Pons (tissue), 1 donor: ENCODE data around the gene GRID1.

Source experiments
- DNase-seq: peaks from one replicate; pipeline ENCODE4 v3.0.0-alpha.2; 2016; ENCODE audit warnings: low spot score

GRID1 gene

DNA sequence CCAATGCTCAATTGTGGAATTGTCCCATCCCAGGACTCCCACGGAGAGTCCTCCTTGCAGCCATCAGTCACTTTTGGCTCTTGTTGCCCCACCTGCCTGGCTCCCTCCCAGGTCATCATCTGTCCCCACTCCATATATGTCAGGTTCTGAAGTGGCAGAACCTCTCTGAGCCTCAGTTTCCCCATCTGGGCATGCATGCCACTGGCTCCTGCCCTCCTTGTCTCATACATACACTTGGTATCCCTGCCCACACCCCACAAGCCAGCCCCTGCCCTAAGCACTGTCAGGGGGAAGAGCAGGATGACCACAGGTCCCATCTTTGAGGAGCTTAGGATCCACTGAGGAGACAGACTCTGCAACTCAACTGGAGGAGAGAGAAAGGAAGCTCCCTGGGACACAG is 156.9 kb downstream of the GRID1 start:
- no peak for DNase-seq

DNA sequence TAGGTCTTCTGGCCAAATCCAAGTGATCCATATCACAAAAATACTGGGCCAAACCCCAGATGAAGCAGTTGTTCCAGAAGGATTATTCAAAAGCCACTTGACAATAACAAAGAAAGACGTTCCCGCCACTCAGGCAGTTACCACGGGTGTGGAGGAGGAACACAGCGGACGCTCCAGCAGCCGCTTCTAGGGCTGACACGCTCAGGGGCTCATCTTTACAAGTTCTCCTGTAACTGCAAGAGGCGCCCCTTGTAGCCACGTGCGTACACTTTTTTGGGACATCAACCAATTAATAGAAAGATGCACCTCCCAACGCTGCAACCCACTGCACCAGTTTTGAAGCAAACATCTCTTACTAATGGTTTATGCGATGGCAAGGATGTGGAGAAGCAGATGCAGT is 159.4 kb downstream of the GRID1 start:
- no peak for DNase-seq

DNA sequence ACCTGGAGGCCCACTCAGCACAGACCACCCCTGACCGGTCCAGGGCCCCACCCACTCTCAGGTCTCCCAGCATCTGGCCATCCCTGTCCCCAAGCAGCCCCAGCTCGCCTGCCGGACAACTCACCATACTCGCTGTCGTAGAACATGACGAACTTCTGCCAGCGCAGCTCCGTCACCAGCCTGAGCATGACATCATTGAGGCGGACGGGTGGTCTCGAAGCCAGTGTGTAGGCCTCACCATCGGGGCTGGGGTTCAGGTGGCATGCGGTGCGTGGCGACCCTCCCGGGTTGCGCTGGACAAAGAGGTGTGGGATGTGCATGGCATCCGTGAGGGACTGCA is 160.4 kb downstream of the GRID1 start:
- DNase-seq: no peak

- DNase-seq: no peak
These were observed 161.0 kb downstream of the GRID1 start for GRCh38 chr10:86205306-86206239.

DNA sequence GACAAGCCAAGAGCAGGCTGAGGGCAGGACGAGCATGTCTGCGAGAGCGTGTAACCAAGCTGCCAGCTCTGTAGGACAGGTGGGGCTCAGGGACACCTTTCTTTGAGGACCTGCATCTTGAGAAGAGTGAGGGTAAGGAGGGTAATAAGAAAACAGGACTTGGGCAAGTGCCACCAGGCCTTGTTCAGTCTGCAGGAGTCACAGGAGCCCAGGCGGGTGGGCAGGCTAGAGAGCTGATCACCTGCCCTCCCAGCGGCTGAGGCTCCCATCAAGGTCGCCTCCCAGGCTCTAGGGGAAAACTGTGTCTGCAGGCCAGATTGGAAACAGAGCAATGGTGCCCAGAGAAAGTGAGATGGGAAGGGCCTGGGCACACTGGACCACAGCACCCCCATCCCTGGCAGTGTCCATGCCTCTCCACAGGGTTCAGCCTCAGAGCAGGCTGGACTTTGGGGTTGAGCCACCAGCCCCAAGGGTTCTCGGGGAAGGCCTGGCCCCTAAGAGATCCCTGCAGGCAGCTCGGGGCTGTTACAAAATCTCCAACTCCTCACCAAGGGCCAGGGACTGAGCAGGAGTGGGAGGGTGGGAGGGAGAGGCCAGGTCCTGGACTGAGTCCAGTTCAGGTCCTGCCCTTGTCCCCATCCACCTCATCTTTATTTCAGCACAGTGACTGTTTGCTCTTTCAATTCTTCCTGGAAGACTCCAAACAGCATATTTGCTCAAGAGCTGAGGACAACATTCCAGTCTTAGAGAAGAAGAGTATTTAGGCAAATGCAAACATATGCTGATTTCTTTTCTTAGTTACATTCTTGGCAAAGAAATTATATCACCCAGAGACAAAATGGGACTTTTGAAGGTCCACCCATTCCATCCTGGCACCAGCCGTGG is 161.9 kb downstream of the GRID1 start:
- no peak for DNase-seq

- DNase-seq: no peak
These were observed 163.3 kb downstream of the GRID1 start for GRCh38 chr10:86203162-86203905.

DNA sequence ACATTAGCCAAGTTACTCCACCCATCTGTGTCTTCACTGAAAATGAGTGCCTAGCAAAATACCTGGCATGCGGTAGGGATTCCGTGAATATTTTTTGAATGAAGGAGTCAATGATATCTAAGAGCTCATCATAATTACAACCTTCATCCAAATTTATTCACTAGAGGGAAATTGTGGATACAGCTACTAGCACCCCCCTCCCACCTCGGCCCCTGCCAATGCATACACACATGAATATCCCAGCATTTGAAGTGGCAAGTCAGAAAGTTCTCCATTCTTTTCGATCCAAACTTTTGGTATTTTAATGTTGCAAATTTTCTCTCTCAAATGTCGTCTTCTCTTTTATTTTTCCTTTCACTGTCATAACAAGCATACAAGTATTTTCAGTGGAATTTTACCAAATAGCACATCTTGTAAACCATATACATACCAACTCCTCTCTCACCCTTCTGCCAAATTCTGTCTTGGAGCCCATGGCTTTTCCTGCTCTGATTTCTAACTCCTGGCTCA is 164.3 kb downstream of the GRID1 start:
- no peak for DNase-seq

- DNase-seq: no peak
These were observed 165.7 kb downstream of the GRID1 start for GRCh38 chr10:86200867-86201266.

DNA sequence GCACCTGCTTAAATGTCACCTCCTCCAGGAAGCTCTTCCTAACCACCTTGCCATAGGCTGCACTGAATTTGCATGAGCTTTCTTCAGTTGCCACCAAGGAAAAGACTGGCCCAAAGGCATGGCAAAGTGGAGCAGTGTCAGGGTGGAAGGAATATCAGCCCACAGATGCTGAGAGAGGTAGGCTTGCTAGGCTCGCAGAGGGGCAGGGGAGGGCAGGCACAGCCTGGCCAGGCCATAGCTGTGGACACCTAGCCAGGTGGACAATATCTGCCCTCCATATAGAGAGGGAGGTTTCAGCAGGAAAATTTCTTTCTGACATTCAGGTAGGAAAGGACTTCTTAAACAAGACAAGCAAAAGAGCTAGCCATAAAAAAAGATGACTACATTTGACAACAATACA is 166.3 kb downstream of the GRID1 start:
- DNase-seq: no peak

DNA sequence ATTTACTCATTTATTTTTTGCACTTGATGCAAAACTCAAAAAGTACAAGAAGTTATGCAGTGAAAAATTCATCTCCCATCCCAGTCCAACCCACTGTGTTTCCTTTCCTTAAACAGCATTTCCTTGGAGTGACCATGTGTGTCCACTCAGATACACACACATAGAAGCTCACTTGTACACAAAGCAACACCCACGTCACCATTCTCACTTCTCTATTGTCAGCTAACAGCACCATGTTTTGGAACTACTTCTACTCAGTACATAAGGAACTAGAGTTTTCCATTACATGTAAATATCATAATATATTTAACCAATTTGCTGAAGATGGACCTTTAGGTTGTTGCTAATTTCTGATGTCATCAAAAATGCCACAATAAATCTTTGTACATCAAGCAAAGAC is 167.6 kb downstream of the GRID1 start:
- no peak for DNase-seq

GRCh38 chr10:86198271-86198670 is 168.3 kb downstream of the GRID1 start:
- DNase-seq: no peak

GRCh38 chr10:86197166-86197790 is 169.3 kb downstream of the GRID1 start:
- DNase-seq: no peak

GRCh38 chr10:86195521-86196157 is 171.0 kb downstream of the GRID1 start:
- no peak for DNase-seq

GRCh38 chr10:86194684-86195083 is 171.9 kb downstream of the GRID1 start:
- DNase-seq: no peak

DNA sequence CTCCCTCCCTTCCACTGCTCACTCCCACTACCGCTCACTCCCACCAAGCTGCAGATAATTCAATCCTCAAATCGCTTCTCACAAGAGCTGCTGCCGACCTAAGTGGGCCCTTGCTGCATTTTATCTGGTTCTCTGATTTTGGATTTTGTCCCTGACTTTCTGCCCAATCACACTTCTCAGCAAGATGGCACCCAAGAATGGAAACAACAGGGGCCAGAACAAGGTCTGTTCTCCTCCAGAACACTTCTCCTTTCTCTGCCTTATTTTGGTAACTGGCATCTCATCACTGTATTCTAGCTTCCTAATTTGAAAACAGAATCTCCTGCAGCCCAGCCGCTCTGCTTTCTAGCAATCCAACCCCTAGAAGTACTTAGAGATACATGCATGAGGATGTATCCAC is 172.8 kb downstream of the GRID1 start:
- no peak for DNase-seq

- no peak for DNase-seq
These were observed 173.9 kb downstream of the GRID1 start for GRCh38 chr10:86192691-86193090.

- no peak for DNase-seq
These were observed 174.4 kb downstream of the GRID1 start for GRCh38 chr10:86192147-86192546.

GRCh38 chr10:86191686-86192085 is 174.9 kb downstream of the GRID1 start:
- no peak for DNase-seq

GRCh38 chr10:86191166-86191565 is 175.4 kb downstream of the GRID1 start:
- DNase-seq: no peak

GRCh38 chr10:86190291-86190690 is 176.3 kb downstream of the GRID1 start:
- DNase-seq: no peak

GRCh38 chr10:86189891-86190290 is 176.7 kb downstream of the GRID1 start:
- no peak for DNase-seq
